Stomach (tissue), 9 donors: ENCODE data around the gene SHMT2. TPM values are rescaled to one million over a fixed set of nuclear protein-coding genes. Genes with fewer than 3 reads are reported as not detected.

ENCODE experiments used
- DNase-seq, 2 donors: peaks; one replicate each; pipeline versions ENCODE4 v3.0.0 to v3.0.0-alpha.2; 2013 to 2019
- H3K27ac ChIP-seq, 5 donors: fragments of 200-600 bp in 4 of 5; sonication (generic) in 4 of 5; one replicate each; pipeline ENCODE4 v1.5.1; 2013 to 2019; ENCODE audit warnings: mild to moderate bottlenecking in 1 of 5, moderate library complexity in 1 of 5
- H3K27me3 ChIP-seq, 3 donors: fragments of 200-600 bp; sonication (generic); one replicate each; pipeline ENCODE4 v1.5.1; 2017 to 2019; ENCODE audit warnings: mixed run types in 1 of 3
- H3K36me3 ChIP-seq, 4 donors: fragments of 200-600 bp; sonication (generic); 1 replicate in 3 of 4; 2 replicates in 1 of 4; pipeline ENCODE4 v1.5.1; 2016 to 2019
- H3K4me1 ChIP-seq, 4 donors: fragments of 200-600 bp; sonication (generic); one replicate each; pipeline ENCODE4 v1.5.1; 2016 to 2019
- H3K4me3 ChIP-seq, 4 donors: fragments of 200-600 bp; sonication (generic) in 3 of 4; one replicate each; pipeline ENCODE4 v1.5.1; 2016 to 2019; ENCODE audit warnings: mild to moderate bottlenecking in 1 of 4
- H3K9me3 ChIP-seq, 4 donors: fragments of 200-600 bp; sonication (generic); one replicate each; pipeline ENCODE4 v1.5.1; 2016 to 2019
- CTCF ChIP-seq, 7 experiments: fragments of 450-650 bp in 4 of 7; fragments of 200-600 bp in 3 of 7; sonication (generic) in 3 of 7; IDR thresholded peaks; one replicate each; pipeline ENCODE4 v1.5.1; 2016 to 2019; ENCODE audit warnings: antibody characterized with exemption in 7 of 7, control low read depth in 2 of 7, mild to moderate bottlenecking in 1 of 7
- EP300 ChIP-seq: sonication (generic); formaldehyde crosslinking; IDR thresholded peaks from one replicate; pipeline ENCODE4 v1.6.1; 2017; ENCODE audit warnings: antibody characterized with exemption
- POLR2A ChIP-seq, 4 donors: fragments of 450-650 bp; IDR thresholded peaks; one replicate each; pipeline ENCODE4 v1.6.1; 2016; ENCODE audit warnings: antibody characterized with exemption in 4 of 4, control low read depth in 2 of 4, mild to moderate bottlenecking in 1 of 4, moderate library complexity in 1 of 4
- POLR2AphosphoS5 ChIP-seq, 3 donors: sonication (generic); formaldehyde crosslinking; IDR thresholded peaks; one replicate each; pipeline ENCODE4 v1.6.1; 2016; ENCODE audit warnings: antibody characterized with exemption in 3 of 3
- WGBS, 5 donors: extraction: QIAGEN DNeasy Blood & Tissue Kit in 3 of 5; methylation state at CpG; one replicate each; pipeline versions ENCODE4 v1.1.5 to v1.1.7; 2013 to 2018; 5-methylcytosine and 5-hydroxymethylcytosine counted together
- intact Hi-C: fragments of 100-400 bp; cut with DNase I; formaldehyde crosslinking; loops from one replicate; pipeline ENCODE4 v1.15.1; 2023; ENCODE audit warnings: low total_unique reads
- polyA plus RNA-seq, 3 donors: library from polyadenylated mRNA; stranded (reverse); fragments of 200-250 nt; gene quantifications; one replicate each; pipeline ENCODE4 v1.2.3, GENCODE V29; 2013
- total RNA-seq, 5 donors: library from RNA; depleted of rRNA; stranded (reverse); fragments of >200 nt; gene quantifications; one replicate each; pipeline versions ENCODE4 v1.1.0 to v1.2.3, GENCODE V29; 2014 to 2016
- donor health status: healthy with polysubstance abuse.
- donor health status: Bipolar disorder and iron deficiency.
- donor health status: healthy.

The SHMT2 gene
- total and polyA plus RNA-seq, 8 donors, result 26.1 to 93.7 (median 58.0) TPM

- no peak for DNase-seq
- TF ChIP-seq CTCF (IDR thresholded peaks at IDR 0.05), result no peak
- no peak for TF ChIP-seq POLR2A (IDR thresholded peaks at IDR 0.05)
- intact Hi-C loops, result no loop called here
- WGBS, 5 donors, result 81 to 88% (median 87%) methylated on average over 3 of the region's 3 CpGs
- peaks cover 30 to 90% (median 85%) of the 10 kb centered on the region in 4 donors for H3K36me3 ChIP-seq
- no peaks in the 10 kb centered on the region for H3K27me3 ChIP-seq
- no peaks in the 10 kb centered on the region for H3K9me3 ChIP-seq
- no peak overlapping the region for H3K27ac ChIP-seq
- peaks cover 0 to 12% (median 2%) of the 10 kb centered on the region in 4 donors for H3K4me1 ChIP-seq
- no peak overlapping the region for H3K4me3 ChIP-seq
These were observed 32.8 kb downstream of the SHMT2 start for GRCh38 chr12:57262126-57262822.

DNA sequence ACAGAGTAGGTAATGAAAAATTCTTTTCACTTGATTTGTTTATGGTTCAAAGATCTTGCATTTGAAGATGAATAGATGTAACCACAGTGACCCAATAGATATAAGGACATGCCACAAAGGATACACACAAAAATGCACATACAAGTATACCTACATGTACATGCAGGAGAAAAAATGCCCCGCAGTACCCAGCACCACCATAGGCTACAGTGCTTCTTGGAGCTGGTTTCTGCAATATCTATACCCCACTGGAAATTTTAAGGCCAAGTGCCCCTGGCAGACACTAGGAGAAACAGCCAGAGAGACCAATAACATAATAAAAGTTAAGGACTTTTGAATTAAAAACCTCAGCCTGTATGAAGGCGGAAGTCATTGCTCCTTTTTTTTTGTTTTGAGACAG, 33.6 kb downstream of the SHMT2 start:
- TF ChIP-seq EP300 (no peak), POLR2A (IDR thresholded peaks at IDR 0.05) (no peak), POLR2AphosphoS5 (IDR thresholded peaks at IDR 0.05) (no peak), CTCF (IDR thresholded peaks at IDR 0.05) (no peak)
- no peak overlapping the region for H3K4me3 ChIP-seq
- no peaks in the 10 kb centered on the region for H3K27me3 ChIP-seq
- intact Hi-C loops, result no loop called here
- peaks cover 0 to 12% (median 2%) of the 10 kb centered on the region in 4 donors for H3K4me1 ChIP-seq
- H3K9me3 ChIP-seq, result no peaks in the 10 kb centered on the region
- DNase-seq, result no peak
- peaks cover 25 to 90% (median 85%) of the 10 kb centered on the region in 4 donors for H3K36me3 ChIP-seq
- H3K27ac ChIP-seq, result no peak overlapping the region
- 89 to 98% (median 95%) methylated on average over 2 of the region's 2 CpGs for whole genome bisulfite sequencing, 5 donors

- H3K4me3 ChIP-seq, result no peak overlapping the region
- H3K9me3 ChIP-seq, result no peaks in the 10 kb centered on the region
- H3K36me3 ChIP-seq, result peaks cover 31 to 92% (median 87%) of the 10 kb centered on the region in 4 donors
- H3K4me1 ChIP-seq, result no peaks in the 10 kb centered on the region
- intact Hi-C loops, result no loop called here
- H3K27me3 ChIP-seq, result no peaks in the 10 kb centered on the region
- no peak overlapping the region for H3K27ac ChIP-seq
- no peak for DNase-seq
- TF ChIP-seq POLR2A (IDR thresholded peaks at IDR 0.05), result no peak
- TF ChIP-seq POLR2AphosphoS5 (IDR thresholded peaks at IDR 0.05), result no peak
These were observed 37.2 kb downstream of the SHMT2 start for GRCh38 chr12:57266681-57267080.

DNA sequence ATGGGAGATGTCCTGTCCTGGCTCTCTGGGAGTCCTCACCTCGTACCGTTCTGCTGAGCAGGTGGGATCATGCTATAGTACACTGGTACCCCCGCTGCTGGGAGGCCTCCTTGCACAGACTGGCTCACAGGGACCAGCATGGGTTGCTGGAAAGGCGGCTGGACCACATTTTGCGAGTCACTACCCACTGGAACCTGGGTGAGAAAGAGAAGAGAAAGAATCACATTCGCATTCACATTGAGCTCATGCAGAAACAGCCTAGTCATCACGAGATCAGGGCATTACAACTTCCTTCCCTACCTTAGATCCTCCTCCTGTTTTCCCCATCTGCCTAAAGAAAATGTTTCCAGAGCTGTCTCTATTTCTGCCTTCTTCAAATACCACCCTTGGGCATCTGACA, 38.8 kb downstream of the SHMT2 start:
- TF ChIP-seq POLR2AphosphoS5 (IDR thresholded peaks at IDR 0.05), result no peak
- no peak for TF ChIP-seq POLR2A (IDR thresholded peaks at IDR 0.05)
- no peak for TF ChIP-seq EP300
- no peak for TF ChIP-seq CTCF (IDR thresholded peaks at IDR 0.05)
- WGBS, 5 donors, result 76 to 93% (median 89%) methylated on average over 7 of the region's 7 CpGs
- H3K27me3 ChIP-seq, result no peaks in the 10 kb centered on the region
- no peak overlapping the region for H3K4me3 ChIP-seq
- H3K4me1 ChIP-seq, result no peaks in the 10 kb centered on the region
- no peak overlapping the region for H3K27ac ChIP-seq
- H3K9me3 ChIP-seq, result no peaks in the 10 kb centered on the region
- H3K36me3 ChIP-seq, result peaks cover 38 to 92% (median 89%) of the 10 kb centered on the region in 4 donors
- no peak for DNase-seq
- intact Hi-C loops, result no loop called here

GRCh38 chr12:57270966-57271470, 41.5 kb downstream of the SHMT2 start:
- intact Hi-C loops, result no loop called here
- TF ChIP-seq POLR2AphosphoS5 (IDR thresholded peaks at IDR 0.05) (no peak), EP300 (no peak)
- DNase-seq, result no peak
- Histone ChIP-seq H3K27me3 (no peaks in the 10 kb centered on the region), H3K4me3 (no peak overlapping the region), H3K4me1 (no peaks in the 10 kb centered on the region), H3K27ac (no peak overlapping the region), H3K9me3 (no peaks in the 10 kb centered on the region), H3K36me3 (peaks cover 47 to 98% (median 93%) of the 10 kb centered on the region in 4 donors)
- 76 to 100% (median 94%) methylated on average over 1 of the region's 1 CpG for WGBS, 5 donors
